Glomerular visceral epithelial cell (primary cell): Measurements from ENCODE around the gene CCDC144A.
"Not testable (repeated sequence)": the region's sequence is repeated elsewhere in the genome, so short reads cannot be mapped to it uniquely, and the experiment has no call there.

Source experiments
- DNase-seq: peaks from one replicate; pipeline ENCODE4 v3.0.0-alpha.2; 2016; ENCODE audit errors: extremely low spot score

The CCDC144A gene

DNA sequence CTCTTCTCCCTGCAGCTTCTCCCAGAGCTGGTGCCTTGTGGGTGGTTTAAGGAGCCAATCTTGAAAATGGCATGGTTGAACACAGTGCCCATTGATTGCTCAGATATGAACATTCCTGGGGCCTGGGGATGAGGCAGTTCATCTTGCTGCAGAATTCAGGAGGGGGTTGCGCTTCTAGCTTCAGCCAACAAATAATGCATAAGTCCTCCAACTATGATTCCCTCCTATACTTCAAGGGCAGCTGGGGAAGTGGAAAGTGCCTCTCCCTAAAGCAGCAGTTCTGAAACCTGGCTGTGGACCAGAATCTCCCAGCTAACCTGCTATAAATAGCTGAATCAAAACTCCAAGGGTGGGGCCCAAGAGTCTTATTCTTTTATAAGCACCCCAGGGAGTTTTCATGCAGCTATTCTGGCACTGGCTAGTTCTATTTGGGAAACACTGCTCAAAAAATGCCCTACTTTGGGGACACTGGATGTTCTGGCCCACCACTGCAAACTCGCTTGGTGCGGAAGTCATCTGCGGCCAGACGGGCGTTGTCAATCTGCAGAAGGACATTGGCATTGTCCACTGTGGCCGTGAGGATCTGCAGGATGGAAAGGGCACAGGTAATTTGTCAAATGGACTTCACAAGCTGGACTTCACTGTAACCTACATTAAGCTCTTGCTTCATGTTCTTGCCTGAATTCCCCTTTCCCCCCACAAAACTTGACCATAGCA is 130.3 kb downstream of the CCDC144A start:
- DNase-seq: no peak

DNA sequence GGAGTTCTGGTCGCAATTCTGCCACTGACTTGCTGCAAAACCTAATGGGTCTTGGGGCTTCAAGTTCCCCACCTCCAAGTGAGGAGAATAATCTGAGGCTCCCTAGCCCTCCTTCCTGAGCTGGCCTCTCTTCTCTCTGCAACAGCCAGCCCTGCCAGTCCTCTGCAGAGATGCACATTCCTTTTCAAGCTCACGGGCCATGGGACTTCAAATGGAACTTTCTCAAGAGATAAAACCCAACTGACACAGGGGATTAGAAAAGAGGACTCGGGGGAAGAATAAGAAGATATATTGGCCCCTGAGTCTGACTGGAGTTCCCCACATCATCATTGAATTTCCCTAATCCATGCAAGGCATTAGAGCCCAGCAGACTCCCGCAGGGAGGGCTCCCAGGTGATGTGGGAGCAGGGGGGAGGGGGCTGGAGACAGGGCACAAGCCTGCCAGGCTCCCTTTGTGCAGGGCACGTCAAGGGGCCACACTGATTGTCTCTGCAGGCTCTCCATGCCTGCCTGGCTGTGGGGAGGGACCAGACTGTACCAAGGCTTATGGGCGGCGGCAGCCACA is 131.0 kb downstream of the CCDC144A start:
- no peak for DNase-seq

DNA sequence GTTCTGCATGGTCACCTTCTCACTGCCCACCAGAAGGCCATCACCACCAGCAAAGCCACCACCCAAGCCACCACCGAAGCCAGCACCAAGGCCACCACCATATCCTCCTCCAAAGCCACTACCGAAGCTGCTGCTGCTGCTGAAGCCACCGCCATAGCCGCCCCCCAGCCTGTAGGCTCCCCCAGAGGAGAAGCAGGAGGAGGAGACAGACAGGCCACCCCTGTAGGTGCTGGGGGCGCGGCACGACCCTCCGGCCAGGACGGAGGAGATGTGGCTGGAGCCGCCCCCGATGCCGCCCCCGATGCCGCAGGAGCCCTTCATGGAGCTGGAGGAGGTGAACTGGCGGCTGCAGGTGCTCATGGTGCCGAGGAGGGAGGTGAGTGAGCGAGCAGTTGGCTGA is 132.1 kb downstream of the CCDC144A start:
- not testable (repeated sequence) for DNase-seq

DNA sequence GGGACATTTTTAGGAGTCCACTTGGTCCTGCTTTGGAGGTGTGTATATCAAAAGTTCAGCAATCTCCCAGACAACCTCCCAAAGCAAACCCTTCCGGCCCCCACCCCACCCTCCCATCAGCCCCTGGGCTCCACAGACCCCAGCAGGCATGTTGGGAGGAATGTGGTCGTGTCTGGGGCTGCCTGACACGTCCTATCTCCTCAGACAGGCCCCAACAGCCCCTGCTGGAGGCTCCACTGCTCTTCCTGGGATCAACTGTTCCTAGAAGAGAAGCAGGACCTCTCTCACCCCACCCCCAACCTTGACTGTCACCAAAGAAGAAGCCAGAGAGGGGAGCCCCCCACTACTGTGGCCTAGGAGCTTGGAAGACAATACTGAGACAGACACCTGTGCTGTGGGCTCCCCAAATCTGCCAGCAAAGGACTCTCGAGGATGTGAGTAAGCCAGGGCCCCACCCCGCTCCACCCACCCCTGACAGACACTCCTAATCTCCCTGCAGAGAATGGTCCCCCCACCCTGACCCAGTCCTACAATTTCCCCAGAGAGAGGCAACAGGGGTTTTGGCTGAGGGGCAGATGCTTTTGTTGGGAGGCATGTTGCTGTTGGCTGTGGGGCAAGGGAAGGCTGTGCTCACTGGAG is 133.8 kb downstream of the CCDC144A start:
- not testable (repeated sequence) for DNase-seq
